ENCODE measurements around the gene SNRNP35.
A peak's percentile ranks its signal among the peaks of the same experiment; 100 is the strongest.
"Not testable (repeated sequence)": the region's sequence is repeated elsewhere in the genome, so short reads cannot be mapped to it uniquely, and the experiment has no call there.

The SNRNP35 gene

DNA sequence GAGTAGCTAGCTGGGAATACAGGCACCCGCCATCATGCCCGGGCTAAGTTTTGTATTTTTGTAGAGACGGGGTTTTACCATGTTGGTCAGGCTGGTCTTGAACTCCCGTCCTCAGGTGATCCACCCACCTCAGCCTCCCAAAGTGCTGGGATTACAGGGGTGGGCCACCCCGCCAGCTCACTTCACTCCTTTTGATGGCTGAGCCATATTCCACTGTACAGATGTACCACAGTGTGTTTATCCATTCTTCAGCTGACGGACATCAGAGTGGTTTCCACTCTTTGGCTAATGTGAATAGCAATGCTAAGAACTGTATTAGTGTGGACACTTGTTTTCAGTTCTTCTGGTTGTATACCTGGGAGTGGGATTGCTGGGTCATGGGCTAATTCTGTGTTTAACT lies 29.5 kb downstream of the SNRNP35 start:
- H3K9me3 ChIP-seq, result no peaks in the 10 kb centered on the region
- TF ChIP-seq Cebpa-rat (IDR thresholded peaks at IDR 0.05), result no peak

DNA sequence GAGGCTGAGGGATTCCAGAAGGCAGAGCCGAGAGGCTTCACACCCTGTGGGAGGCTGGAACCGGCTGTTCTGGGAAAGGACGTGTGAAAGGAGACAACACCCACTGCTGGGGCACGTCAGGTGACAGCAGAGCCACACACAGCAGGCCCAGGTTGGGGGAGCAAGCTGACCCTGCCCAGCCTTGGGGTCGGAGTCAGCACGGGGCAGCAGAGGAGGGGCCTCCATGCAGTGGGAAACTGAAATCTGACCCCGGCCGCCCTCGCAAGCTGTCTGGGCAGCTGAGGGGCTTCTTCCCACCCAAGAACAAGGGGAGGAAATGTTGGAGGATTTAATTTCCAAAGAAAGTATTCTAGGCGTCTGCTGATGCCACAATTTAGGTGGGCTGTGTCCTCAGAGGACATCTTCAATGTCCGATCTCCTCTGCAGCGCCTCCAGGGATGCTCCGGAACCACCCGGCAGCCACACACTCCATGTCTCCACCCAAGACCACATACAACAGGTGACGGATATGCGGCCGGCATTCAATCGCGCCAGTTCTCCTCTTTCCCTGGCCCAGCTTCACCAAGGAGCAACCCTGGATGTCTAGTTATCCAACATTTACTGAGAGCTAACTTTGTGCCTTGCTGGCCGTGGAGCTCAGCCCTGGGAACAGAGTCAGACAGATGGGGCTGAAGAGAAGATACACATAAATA lies 30.7 kb downstream of the SNRNP35 start:
- H3K4me3 ChIP-seq, result no peak overlapping the region
- no peak overlapping the region for H3K27ac ChIP-seq
- TF ChIP-seq Cebpa-rat (IDR thresholded peaks at IDR 0.05), result no peak
- H3K4me1 ChIP-seq, result peaks cover 31% of the 10 kb centered on the region
- no peaks in the 10 kb centered on the region for H3K36me3 ChIP-seq
- no peak overlapping the region for H3K4me2 ChIP-seq
- peaks cover 6% of the 10 kb centered on the region; the same call in 1 of the 2 replicates for H3K27me3 ChIP-seq
- no peaks in the 10 kb centered on the region for H3K9me3 ChIP-seq
- no peak overlapping the region for H3K9ac ChIP-seq
- H4K20me1 ChIP-seq, result peaks cover 9% of the 10 kb centered on the region; the same call in 1 of the 2 replicates

More for the DNA sequence above, 29.5 kb downstream of the SNRNP35 start:
- Histone ChIP-seq H3K27ac (no peak overlapping the region), H3K9ac (no peak overlapping the region), H3K36me3 (no peaks in the 10 kb centered on the region), H3K4me2 (no peak overlapping the region), H3K4me3 (no peak overlapping the region), H3K4me1 (peaks cover 39% of the 10 kb centered on the region), H3K27me3 (peaks cover 6% of the 10 kb centered on the region; the same call in 1 of the 2 replicates), H4K20me1 (peaks cover 15% of the 10 kb centered on the region; the same call in 1 of the 2 replicates)

DNA sequence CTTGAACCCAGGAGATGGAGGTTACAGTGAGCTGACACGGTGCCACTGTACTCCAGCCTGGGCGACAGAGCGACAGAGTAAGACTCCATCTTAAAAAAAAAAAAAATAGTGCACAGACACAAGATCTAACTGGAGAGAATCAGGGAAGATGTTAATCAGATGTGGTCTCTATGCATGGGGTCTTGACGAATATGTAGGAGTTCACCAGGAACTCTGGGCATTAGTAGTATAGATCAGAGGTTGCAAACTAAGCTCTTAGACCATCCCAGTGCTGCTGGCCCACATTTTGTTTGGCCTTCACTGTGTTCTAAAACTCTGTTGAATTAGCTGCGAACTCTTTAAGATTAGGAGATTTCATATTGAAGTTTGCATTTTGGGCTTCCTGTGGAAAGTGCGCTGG lies 31.6 kb downstream of the SNRNP35 start:
- Histone ChIP-seq H3K4me3 (no peak overlapping the region), H4K20me1 (peaks cover 7% of the 10 kb centered on the region; the same call in 1 of the 2 replicates), H3K27me3 (peaks cover 3% of the 10 kb centered on the region; the same call in 1 of the 2 replicates), H3K36me3 (no peaks in the 10 kb centered on the region), H3K27ac (no peak overlapping the region), H3K4me1 (peaks cover 23% of the 10 kb centered on the region), H3K9me3 (no peaks in the 10 kb centered on the region), H3K4me2 (peak overlapping the region; percentile 55), H3K9ac (no peak overlapping the region)
- no peak for TF ChIP-seq Cebpa-rat (IDR thresholded peaks at IDR 0.05)

DNA sequence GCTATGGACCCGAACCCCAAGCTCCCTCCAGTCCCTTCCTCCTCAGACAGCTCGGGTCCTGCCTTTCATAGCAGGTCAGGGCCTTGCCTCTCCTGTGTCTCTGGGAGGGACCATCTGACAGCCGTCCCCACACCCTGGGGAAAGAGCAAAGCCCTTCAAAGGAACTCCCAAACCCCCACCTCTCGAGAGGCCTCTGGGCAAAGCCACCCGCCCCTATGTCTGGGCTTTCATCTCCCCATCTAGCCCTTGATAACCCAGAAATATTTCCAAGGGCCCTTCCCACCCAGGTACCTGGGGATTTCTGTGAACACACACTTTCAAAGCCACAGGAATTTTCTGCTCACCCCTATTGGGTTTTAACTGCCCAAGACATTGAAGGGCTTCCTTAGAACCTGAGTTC lies 32.1 kb downstream of the SNRNP35 start:
- peak overlapping the region; percentile 55 for H3K4me2 ChIP-seq

DNA sequence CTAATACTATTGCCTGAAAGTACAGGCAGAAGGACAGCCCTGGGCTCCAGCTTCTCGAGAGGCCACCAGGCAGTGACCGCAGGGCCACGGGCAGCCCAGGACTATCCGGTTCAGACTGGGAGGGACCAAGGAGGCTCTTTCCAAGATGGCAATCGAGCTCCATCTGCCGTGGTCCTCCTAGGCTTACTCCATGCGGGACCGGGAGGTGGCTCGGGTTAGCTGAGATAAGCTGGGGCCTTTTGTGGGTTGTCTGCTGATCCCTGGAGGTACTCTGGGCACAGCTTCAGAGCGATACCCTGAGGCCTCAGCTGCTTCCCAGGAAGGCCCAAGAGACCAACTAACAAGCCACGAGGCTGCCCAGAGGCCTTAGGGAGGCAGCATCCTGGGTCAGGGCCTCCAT lies 33.1 kb downstream of the SNRNP35 start:
- TF ChIP-seq Cebpa-rat (IDR thresholded peaks at IDR 0.05), result no peak
- no peak overlapping the region for H3K9ac ChIP-seq
- H4K20me1 ChIP-seq, result peaks cover 7% of the 10 kb centered on the region; the same call in 1 of the 2 replicates
- peaks cover 21% of the 10 kb centered on the region for H3K4me1 ChIP-seq
- H3K4me3 ChIP-seq, result no peak overlapping the region
- H3K27me3 ChIP-seq, result peaks cover 3% of the 10 kb centered on the region; the same call in 1 of the 2 replicates
- no peak overlapping the region for H3K27ac ChIP-seq
- peak overlapping the region; percentile 55 for H3K4me2 ChIP-seq
- H3K9me3 ChIP-seq, result no peaks in the 10 kb centered on the region
- no peaks in the 10 kb centered on the region for H3K36me3 ChIP-seq

More for the DNA sequence above, 32.1 kb downstream of the SNRNP35 start:
- H3K4me3 ChIP-seq, result no peak overlapping the region
- H3K9ac ChIP-seq, result no peak overlapping the region
- no peak for TF ChIP-seq Cebpa-rat (IDR thresholded peaks at IDR 0.05)
- no peak overlapping the region for H3K27ac ChIP-seq
- no peaks in the 10 kb centered on the region for H3K9me3 ChIP-seq
- no peaks in the 10 kb centered on the region for H3K36me3 ChIP-seq
- peaks cover 3% of the 10 kb centered on the region; the same call in 1 of the 2 replicates for H3K27me3 ChIP-seq
- H4K20me1 ChIP-seq, result peaks cover 7% of the 10 kb centered on the region; the same call in 1 of the 2 replicates
- peaks cover 21% of the 10 kb centered on the region for H3K4me1 ChIP-seq

DNA sequence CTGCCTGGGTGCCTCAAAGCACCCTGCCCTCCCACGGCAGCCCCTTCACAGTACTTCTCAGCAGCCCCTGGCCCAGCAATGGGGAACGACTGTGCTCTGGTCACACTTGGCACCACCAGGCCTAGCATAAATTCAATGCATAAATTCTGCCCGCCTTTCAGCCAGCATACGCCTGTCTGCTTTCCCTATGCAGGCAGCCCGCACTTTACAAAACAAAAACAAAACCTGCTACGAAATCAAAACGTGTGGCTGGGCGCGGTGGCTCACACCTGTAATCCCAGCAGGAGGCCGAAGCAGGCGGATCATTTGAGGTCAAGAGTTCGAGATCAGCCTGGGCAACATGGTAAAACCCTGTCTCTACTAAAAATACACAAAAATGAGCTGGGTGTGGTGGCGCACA lies 33.5 kb downstream of the SNRNP35 start:
- Histone ChIP-seq H3K27me3 (peaks cover 3% of the 10 kb centered on the region; the same call in 1 of the 2 replicates), H3K27ac (no peak overlapping the region), H3K9ac (no peak overlapping the region), H3K36me3 (no peaks in the 10 kb centered on the region), H4K20me1 (peaks cover 7% of the 10 kb centered on the region; the same call in 1 of the 2 replicates), H3K9me3 (no peaks in the 10 kb centered on the region), H3K4me1 (peaks cover 21% of the 10 kb centered on the region), H3K4me2 (peak overlapping the region; percentile 55), H3K4me3 (no peak overlapping the region)
- TF ChIP-seq Cebpa-rat (IDR thresholded peaks at IDR 0.05), result no peak

DNA sequence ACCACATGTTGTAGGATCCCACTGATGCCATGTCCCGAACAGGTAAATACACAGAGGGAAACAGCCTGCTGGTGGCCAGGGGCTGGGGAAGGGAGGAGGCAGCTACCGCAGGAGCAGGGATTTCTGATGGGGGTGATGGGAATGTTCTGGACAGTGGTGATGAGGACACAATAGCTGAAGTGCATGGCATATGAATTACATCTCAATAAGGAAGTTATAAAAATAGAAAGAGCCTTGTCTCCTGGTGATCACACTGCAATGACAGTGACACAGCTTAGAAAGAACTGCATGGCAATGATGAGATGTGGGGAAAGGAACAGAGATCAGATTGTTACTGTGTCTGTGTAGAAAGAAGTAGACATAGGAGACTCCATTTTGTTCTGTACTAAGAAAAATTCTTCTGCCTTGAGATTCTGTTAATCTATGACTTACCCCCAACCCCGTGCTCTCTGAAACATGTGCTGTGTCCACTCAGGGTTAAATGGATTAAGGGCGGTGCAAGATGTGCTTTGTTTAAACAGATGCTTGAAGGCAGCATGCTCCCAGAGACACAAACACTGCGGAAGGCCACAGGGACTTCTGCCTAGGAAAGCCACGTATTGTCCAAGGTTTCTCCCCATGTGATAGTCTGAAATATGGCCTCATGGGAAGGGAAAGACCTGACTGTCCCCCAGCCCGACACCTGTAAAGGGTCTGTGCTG lies 34.5 kb downstream of the SNRNP35 start:
- not testable (repeated sequence) for H4K20me1 ChIP-seq, H3K27me3 ChIP-seq, H3K4me2 ChIP-seq, H3K36me3 ChIP-seq, H3K9me3 ChIP-seq, H3K4me3 ChIP-seq, H3K27ac ChIP-seq, H3K9ac ChIP-seq
- peaks cover 21% of the 10 kb centered on the region for H3K4me1 ChIP-seq

DNA sequence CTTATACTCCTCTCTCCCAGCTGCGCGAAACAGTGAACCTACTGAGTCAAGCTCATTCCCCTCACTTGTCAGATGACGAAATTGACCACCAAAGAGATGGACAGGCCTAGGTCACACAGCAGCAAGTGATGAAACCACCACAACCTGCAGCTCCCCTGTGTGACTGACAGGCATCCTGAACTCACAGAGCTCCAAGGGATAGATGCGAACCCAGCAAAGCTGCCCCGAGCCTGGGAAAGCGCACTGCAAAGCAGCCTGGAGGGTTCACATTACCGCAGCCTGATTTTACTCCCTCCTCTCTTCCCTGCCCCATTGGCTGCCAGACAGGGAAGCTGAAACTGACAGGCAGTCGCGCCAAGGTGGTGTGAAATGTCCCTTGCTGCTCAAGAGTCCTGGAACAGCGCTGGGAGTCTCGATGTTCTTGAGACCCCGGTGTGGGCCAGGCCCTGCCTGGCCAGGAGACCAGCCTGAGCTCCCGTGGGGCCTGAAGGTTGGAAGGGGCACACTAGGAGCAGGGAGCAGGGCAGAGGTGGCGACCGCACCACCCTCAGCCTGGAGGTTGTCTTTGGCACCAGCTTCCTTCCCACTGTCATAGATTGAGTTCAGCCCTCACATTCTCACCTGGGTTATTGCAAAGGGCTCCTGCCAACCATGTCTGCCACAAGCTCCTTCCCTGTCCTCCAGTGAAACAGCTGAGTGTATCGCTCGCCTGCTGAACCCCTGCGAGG lies 36.3 kb downstream of the SNRNP35 start:
- Histone ChIP-seq H3K27me3 (peaks cover 3% of the 10 kb centered on the region; the same call in 1 of the 2 replicates), H4K20me1 (peaks cover 7% of the 10 kb centered on the region; the same call in 1 of the 2 replicates), H3K27ac (no peak overlapping the region), H3K9ac (no peak overlapping the region), H3K4me1 (peaks cover 21% of the 10 kb centered on the region), H3K36me3 (0 out of 2 replicates have a peak, but pooled peaks cover 5% of the 10 kb centered on the region), H3K9me3 (no peaks in the 10 kb centered on the region), H3K4me2 (no peak overlapping the region), H3K4me3 (no peak overlapping the region)
- TF ChIP-seq Cebpa-rat (IDR thresholded peaks at IDR 0.05), result no peak

DNA sequence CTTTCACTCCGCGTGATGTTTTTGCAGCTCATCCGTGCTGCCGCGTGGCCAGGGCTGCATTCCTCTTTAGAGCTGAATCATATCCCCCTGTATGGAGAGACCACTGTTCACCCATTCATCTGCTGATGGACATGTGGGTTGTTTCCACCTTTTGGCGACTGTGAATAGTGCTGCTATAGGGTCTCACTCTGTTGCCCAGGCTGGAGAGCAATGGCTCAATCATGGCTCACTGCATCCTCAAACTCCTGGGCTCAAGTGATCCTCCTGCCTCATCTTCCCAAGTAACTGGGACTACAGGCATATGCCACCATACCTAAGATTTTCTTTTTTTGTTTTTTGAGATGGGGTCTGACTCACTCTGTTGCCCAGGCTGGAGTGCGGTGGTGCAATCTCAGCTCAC lies 39.1 kb downstream of the SNRNP35 start:
- H3K27ac ChIP-seq, result no peak overlapping the region
- no peaks in the 10 kb centered on the region for H3K9me3 ChIP-seq
- TF ChIP-seq Cebpa-rat (IDR thresholded peaks at IDR 0.05), result no peak
- H3K4me1 ChIP-seq, result no peaks in the 10 kb centered on the region
- no peak overlapping the region for H3K4me2 ChIP-seq
- no peak overlapping the region for H3K9ac ChIP-seq
- H3K4me3 ChIP-seq, result no peak overlapping the region
- H4K20me1 ChIP-seq, result no peaks in the 10 kb centered on the region
- H3K27me3 ChIP-seq, result no peaks in the 10 kb centered on the region
- 0 out of 2 replicates have a peak, but pooled peaks cover 5% of the 10 kb centered on the region for H3K36me3 ChIP-seq
